K562 (cell line): ENCODE data around the gene SOHLH1.
"Not testable (repeated sequence)": the region's sequence is repeated elsewhere in the genome, so short reads cannot be mapped to it uniquely, and the experiment has no call there.

Experiments
- BHLHE40 ChIP-seq: IDR thresholded peaks from 2 replicates; pipeline ENCODE4 v1.6.1; 2011; ENCODE audit warnings: low read length, improper control_type of control experiment
- CHCHD3 ChIP-seq: fragments of 250-450 bp; sonication (Bioruptor Pico); IDR thresholded peaks from 2 replicates; pipeline ENCODE4 v2.1.2; 2022; ENCODE audit warnings: mild to moderate bottlenecking
- MAFK ChIP-seq: IDR thresholded peaks from 2 replicates; pipeline ENCODE4 v1.6.1; 2011; ENCODE audit warnings: low read length, improper control_type of control experiment
- NCOA2 ChIP-seq, 2 experiments: fragments of 450-650 bp; IDR thresholded peaks; 2 replicates each; pipeline ENCODE4 v1.6.1; 2018; ENCODE audit warnings: mild to moderate bottlenecking in 2 of 2, moderate library complexity in 1 of 2; ENCODE audit not compliant: partially characterized antibody in 2 of 2
- NFRKB ChIP-seq: fragments of 450-650 bp; IDR thresholded peaks from 2 replicates; pipeline ENCODE4 v1.6.1; 2016; ENCODE audit warnings: low read depth
- POLR2AphosphoS5 ChIP-seq: IDR thresholded peaks from 2 replicates; pipeline ENCODE4 v1.6.1; 2011; ENCODE audit warnings: mild to moderate bottlenecking, low read depth, low read length, moderate library complexity; ENCODE audit not compliant: control insufficient read depth, insufficient read depth
- SMAD3 ChIP-seq: fragments of 450-650 bp; formaldehyde crosslinking; conservative IDR thresholded peaks from 2 replicates; pipeline ENCODE4 v1.4.0; 2020; ENCODE audit warnings: mild to moderate bottlenecking
- SREBF2 ChIP-seq: sonication (generic); formaldehyde crosslinking; IDR thresholded peaks from 2 replicates; pipeline ENCODE4 v1.4.0; 2020; ENCODE audit warnings: mild to moderate bottlenecking, missing genetic modification reagents
- TCF3 ChIP-seq: sonication (generic); formaldehyde crosslinking; IDR thresholded peaks from 2 replicates; pipeline ENCODE4 v1.4.0; 2020; ENCODE audit warnings: mild to moderate bottlenecking, missing genetic modification reagents
- U2AF2 ChIP-seq: fragments of 200-400 bp; formaldehyde crosslinking; optimal IDR thresholded peaks from 2 replicates; pipeline ENCODE3; 2017; ENCODE audit warnings: low read depth, mild to moderate bottlenecking, low read length
- YY1 ChIP-seq, 3 experiments: IDR thresholded peaks; 2 replicates each; pipeline ENCODE4 v1.6.1; 2011; ENCODE audit warnings: low read length in 2 of 3, mild to moderate bottlenecking in 2 of 3, moderate library complexity in 2 of 3, borderline replicate concordance in 1 of 3, control low read depth in 1 of 3, low read depth in 1 of 3; ENCODE audit not compliant: insufficient read depth in 3 of 3, insufficient replicate concordance in 2 of 3, control insufficient read depth in 1 of 3, insufficient read length in 1 of 3; ENCODE audit errors: extremely low read depth in 1 of 3
- ZNF274 ChIP-seq: IDR thresholded peaks from 2 replicates; pipeline ENCODE4 v1.6.1; 2011; ENCODE audit warnings: low read depth, mild to moderate bottlenecking, low read length, moderate library complexity, borderline replicate concordance
- TF ChIP-seq, protein P1 (sequence below), 3 experiments: IDR thresholded peaks in 2 of 3; conservative IDR thresholded peaks in 1 of 3; 2 replicates each; pipeline ENCODE4 v1.5.1; 2011 to 2012; ENCODE audit warnings: low read length in 3 of 3, mild to moderate bottlenecking in 3 of 3, control low read depth in 2 of 3, improper control_type of control experiment in 1 of 3, inconsistent platforms in 1 of 3, low read depth in 1 of 3, mixed read lengths in 1 of 3, moderate library complexity in 1 of 3; ENCODE audit not compliant: insufficient read depth in 2 of 3
- TF ChIP-seq, protein P2 (sequence below): fragments of 450-650 bp; IDR thresholded peaks from 2 replicates; pipeline ENCODE4 v1.6.1; 2016; ENCODE audit warnings: low read depth, mild to moderate bottlenecking, moderate library complexity

DNA sequence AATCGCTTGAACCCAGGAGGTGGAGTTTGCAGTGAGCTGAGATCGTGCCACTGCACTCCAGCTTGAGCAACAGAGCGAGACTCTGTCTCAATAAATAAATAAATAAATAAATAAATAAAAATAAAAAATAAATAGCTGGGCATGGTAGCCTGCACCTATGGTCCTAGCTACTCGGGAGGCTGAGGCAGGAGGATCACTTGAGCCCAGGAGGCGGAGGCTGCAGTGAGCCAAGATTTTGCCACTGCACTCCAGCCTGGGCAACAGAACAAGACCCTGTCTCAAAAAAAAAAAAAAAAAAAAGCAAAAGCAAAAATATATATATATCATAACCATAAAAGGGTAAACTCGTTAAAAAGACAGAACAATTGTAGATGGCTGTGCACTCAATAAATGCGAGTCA, 26.5 kb downstream of the SOHLH1 start:
- TF ChIP-seq NCOA2 (IDR thresholded peaks at IDR 0.05; ENCODE audit: partially characterized antibody in 2 of 2); TCF3 (CRISPR knock-in tag); BHLHE40; ZNF274; MAFK; U2AF2; SREBF2 (CRISPR knock-in tag); YY1 (IDR thresholded peaks at IDR 0.05; ENCODE audit: borderline replicate concordance in 1 of 3, control insufficient read depth in 1 of 3, extremely low read depth in 1 of 3, insufficient read depth in 3 of 3, insufficient read length in 1 of 3, insufficient replicate concordance in 2 of 3, low read depth in 1 of 3, low read length in 2 of 3); SMAD3; POLR2AphosphoS5; NFRKB; CHCHD3 (CRISPR knock-in tag): not testable (repeated sequence)
- TF ChIP-seq, protein P1, sequence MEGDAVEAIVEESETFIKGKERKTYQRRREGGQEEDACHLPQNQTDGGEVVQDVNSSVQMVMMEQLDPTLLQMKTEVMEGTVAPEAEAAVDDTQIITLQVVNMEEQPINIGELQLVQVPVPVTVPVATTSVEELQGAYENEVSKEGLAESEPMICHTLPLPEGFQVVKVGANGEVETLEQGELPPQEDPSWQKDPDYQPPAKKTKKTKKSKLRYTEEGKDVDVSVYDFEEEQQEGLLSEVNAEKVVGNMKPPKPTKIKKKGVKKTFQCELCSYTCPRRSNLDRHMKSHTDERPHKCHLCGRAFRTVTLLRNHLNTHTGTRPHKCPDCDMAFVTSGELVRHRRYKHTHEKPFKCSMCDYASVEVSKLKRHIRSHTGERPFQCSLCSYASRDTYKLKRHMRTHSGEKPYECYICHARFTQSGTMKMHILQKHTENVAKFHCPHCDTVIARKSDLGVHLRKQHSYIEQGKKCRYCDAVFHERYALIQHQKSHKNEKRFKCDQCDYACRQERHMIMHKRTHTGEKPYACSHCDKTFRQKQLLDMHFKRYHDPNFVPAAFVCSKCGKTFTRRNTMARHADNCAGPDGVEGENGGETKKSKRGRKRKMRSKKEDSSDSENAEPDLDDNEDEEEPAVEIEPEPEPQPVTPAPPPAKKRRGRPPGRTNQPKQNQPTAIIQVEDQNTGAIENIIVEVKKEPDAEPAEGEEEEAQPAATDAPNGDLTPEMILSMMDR (IDR thresholded peaks at IDR 0.05 in 2 of 3, conservative IDR thresholded peaks at IDR 0.05 in 1 of 3; ENCODE audit: insufficient read depth in 2 of 3, low read depth in 1 of 3, low read length in 3 of 3) = not testable (repeated sequence)
- TF ChIP-seq, protein P2, sequence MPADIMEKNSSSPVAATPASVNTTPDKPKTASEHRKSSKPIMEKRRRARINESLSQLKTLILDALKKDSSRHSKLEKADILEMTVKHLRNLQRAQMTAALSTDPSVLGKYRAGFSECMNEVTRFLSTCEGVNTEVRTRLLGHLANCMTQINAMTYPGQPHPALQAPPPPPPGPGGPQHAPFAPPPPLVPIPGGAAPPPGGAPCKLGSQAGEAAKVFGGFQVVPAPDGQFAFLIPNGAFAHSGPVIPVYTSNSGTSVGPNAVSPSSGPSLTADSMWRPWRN = not testable (repeated sequence)
